GM23338 (cell line): ENCODE data around the gene RFXAP.

ENCODE experiments used
- EZH2 ChIP-seq: fragments of 200-600 bp; sonication (generic); IDR thresholded peaks from one replicate; pipeline ENCODE4 v1.8.0; 2017; ENCODE audit warnings: antibody characterized with exemption, mild to moderate bottlenecking, low read depth; ENCODE audit not compliant: unreplicated experiment
- EZH2phosphoT487 ChIP-seq: fragments of 200-600 bp; sonication (generic); IDR thresholded peaks from one replicate; pipeline ENCODE4 v1.8.1; 2018; ENCODE audit warnings: antibody characterized with exemption; ENCODE audit not compliant: unreplicated experiment
- NANOG ChIP-seq: IDR thresholded peaks from 2 replicates; pipeline ENCODE4 v1.6.1; 2016; ENCODE audit warnings: antibody characterized with exemption, borderline replicate concordance
- POLR2AphosphoS5 ChIP-seq: IDR thresholded peaks from 2 replicates; pipeline ENCODE4 v1.6.1; 2016; ENCODE audit warnings: antibody characterized with exemption, low read depth
- REST ChIP-seq: IDR thresholded peaks from one replicate; pipeline ENCODE4 v1.6.1; 2018; ENCODE audit warnings: antibody characterized with exemption; ENCODE audit not compliant: unreplicated experiment
- ZNF462 ChIP-seq: fragments of 250-450 bp; sonication (Bioruptor Pico); IDR thresholded peaks from 2 replicates; pipeline ENCODE4 v1.5.0; 2020; ENCODE audit warnings: mild to moderate bottlenecking, moderate library complexity
- TF ChIP-seq, protein P1 (sequence below), 2 experiments: fragments of 200-600 bp in 1 of 2; sonication (generic) in 1 of 2; conservative IDR thresholded peaks; 2 replicates each; pipeline versions ENCODE4 v1.5.1 to v1.6.1; 2016 to 2017; ENCODE audit warnings: antibody characterized with exemption in 2 of 2, low read depth in 2 of 2, mild to moderate bottlenecking in 2 of 2, moderate library complexity in 1 of 2

GRCh38 chr13:36776175-36776574 is 42.8 kb upstream of the RFXAP start:
- TF ChIP-seq POLR2AphosphoS5 (no peak), ZNF462 (CRISPR knock-in tag) (no peak), EZH2 (no peak), NANOG (no peak), EZH2phosphoT487 (no peak), REST (no peak)
- TF ChIP-seq, protein P1, sequence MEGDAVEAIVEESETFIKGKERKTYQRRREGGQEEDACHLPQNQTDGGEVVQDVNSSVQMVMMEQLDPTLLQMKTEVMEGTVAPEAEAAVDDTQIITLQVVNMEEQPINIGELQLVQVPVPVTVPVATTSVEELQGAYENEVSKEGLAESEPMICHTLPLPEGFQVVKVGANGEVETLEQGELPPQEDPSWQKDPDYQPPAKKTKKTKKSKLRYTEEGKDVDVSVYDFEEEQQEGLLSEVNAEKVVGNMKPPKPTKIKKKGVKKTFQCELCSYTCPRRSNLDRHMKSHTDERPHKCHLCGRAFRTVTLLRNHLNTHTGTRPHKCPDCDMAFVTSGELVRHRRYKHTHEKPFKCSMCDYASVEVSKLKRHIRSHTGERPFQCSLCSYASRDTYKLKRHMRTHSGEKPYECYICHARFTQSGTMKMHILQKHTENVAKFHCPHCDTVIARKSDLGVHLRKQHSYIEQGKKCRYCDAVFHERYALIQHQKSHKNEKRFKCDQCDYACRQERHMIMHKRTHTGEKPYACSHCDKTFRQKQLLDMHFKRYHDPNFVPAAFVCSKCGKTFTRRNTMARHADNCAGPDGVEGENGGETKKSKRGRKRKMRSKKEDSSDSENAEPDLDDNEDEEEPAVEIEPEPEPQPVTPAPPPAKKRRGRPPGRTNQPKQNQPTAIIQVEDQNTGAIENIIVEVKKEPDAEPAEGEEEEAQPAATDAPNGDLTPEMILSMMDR (conservative IDR thresholded peaks at IDR 0.05; ENCODE audit: low read depth in 2 of 2): no peak
